Raji (cell line): ENCODE measurements around the gene CAPN3.

Experiments
- POLR2A ChIP-seq: IDR thresholded peaks from 2 replicates; pipeline ENCODE4 v1.6.1; 2011; ENCODE audit warnings: low read depth, low read length, control low read depth; ENCODE audit not compliant: insufficient read depth

The CAPN3 gene

DNA sequence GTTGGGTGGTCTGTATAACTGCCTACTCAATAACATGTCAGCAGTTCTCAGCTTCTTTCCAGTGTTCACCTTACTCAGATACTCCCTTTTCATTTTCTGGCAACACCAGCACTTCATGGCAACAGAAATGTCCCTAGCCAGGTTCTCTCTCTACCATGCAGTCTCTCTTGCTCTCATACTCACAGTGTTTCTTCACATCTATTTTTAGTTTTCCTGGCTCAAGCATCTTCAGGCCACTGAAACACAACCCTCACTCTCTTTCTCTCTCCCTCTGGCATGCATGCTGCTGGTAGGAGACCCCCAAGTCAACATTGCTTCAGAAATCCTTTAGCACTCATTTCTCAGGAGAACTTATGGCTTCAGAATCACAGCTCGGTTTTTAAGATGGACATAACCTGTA, at the start of gene CAPN3:
CAPN3 (plus strand) TSS at position 253 of the 400 bp plus-strand sequence. CDS start 305 bp downstream, outside the sequence.
- no peak for TF ChIP-seq POLR2A

DNA sequence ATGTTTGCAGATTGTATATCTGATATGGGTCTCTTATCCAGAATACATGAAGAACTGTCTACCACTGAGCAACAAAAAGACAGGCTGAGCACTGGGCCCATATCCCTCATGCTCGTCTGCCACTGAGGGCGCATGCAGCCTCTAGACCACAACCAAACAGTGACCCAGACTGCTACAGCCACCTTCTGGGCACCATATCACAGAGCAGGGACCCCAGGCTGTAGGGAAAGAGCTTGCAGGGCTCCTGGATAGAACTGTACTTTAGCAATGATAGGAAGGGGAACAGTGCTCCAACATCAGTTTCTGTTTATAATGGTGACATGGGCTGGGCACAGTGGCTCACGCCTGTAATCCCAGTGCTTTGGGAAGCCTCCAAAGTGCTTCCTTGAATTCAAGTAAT, 45.8 kb upstream of the CAPN3 start:
- TF ChIP-seq POLR2A: no peak

DNA sequence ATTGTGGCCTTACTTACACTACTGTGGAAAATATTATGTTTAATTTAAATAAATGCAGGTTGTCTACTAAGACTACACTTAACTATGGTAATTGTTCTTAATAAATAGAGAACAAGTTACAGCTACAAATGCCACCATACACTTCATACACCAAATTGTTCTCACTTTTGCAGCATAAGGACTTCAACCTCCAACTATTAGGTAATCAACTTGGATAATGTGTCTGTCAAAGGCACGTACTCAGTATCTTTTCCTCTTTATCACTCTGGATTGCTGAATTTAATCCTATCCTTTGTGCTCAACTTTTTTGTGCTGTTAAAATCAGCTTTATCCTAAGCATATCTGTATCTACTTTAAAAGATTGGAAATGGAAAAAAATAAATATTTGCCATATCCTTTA, 44.5 kb upstream of the CAPN3 start:
- no peak for TF ChIP-seq POLR2A

DNA sequence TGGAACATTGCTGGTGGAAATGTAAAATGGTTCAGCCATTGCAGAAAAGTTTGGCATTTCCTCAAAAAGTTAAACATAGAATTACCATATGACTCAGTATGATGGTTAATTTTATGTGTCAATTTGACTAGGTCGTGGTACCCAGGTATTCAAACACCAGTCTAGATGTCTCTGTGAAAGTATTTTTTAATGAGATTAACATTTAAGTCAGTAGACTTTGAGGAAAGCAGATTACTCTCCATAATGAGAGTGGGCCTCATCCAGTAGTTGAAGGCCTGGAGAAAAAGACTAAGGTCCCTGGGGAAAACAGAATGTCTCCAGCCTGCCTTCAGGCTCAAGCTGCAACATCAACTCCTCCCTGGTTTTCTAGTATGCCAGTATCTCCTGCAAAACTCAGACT, 43.8 kb upstream of the CAPN3 start:
- no peak for TF ChIP-seq POLR2A

GRCh38 chr15:42319206-42319605, 40.1 kb upstream of the CAPN3 start:
- TF ChIP-seq POLR2A: no peak

- TF ChIP-seq POLR2A: no peak
Observed at GRCh38 chr15:42324308-42324707, 35.0 kb upstream of the CAPN3 start.

- TF ChIP-seq POLR2A: no peak
Observed at GRCh38 chr15:42329161-42329560, 30.1 kb upstream of the CAPN3 start.

DNA sequence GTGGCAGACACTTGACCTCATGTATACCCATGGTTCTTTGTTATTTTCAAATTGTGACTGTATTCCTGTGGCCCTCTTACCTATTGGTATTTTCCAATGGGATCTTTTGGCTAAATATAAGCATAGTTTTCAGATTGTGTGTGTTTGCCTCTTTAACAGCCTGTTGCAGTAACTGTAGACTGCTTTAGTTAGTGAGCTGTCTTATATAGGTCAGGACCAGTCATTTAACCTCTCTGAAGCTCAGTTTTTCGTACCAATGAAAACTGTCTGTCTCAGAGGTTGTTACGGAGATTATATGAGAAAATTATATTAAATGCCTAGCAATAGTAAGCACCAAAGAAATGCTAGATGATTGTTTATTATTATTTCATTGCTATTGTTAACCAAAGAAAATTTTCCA, 29.3 kb upstream of the CAPN3 start:
- TF ChIP-seq POLR2A: no peak

GRCh38 chr15:42331235-42331634, 28.1 kb upstream of the CAPN3 start:
- no peak for TF ChIP-seq POLR2A

DNA sequence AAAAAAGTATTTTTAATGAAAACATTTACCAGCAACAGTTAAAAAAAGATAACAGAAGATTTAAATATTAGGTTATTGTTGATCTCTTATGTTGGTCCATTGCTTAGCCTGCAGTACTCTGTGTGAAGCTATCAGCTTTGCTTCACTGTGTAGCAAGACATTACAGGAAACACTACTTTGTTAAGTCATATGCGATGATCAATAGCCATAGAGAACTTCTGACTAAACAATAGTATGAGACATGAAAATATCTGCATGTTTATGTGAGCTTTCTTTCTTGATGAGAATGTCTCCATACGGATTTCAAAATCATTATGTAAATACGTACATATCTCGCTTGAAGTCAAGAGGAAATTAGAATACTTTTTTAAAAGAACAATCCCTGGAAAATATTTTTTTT, 27.0 kb upstream of the CAPN3 start:
- TF ChIP-seq POLR2A: no peak

DNA sequence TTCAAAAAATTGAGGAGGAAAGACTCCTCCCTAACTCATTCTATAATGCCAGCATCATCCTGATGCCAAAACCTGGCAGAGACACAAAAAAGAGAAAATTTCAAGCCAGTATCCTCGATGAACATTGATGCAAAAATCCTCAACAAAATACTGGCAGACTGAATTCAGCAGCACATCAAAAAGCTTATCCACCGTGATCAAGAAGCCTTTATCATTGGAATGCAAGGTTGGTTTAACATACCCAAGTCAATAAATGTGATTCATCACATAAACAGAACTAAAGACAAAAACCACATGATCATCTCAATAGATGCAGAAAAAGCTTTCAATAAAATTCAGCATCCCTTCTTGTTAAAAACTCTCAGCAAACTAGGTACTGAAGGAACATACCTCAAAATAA, 24.2 kb upstream of the CAPN3 start:
- no peak for TF ChIP-seq POLR2A

- TF ChIP-seq POLR2A: no peak
Observed at GRCh38 chr15:42338500-42338899, 20.8 kb upstream of the CAPN3 start.

DNA sequence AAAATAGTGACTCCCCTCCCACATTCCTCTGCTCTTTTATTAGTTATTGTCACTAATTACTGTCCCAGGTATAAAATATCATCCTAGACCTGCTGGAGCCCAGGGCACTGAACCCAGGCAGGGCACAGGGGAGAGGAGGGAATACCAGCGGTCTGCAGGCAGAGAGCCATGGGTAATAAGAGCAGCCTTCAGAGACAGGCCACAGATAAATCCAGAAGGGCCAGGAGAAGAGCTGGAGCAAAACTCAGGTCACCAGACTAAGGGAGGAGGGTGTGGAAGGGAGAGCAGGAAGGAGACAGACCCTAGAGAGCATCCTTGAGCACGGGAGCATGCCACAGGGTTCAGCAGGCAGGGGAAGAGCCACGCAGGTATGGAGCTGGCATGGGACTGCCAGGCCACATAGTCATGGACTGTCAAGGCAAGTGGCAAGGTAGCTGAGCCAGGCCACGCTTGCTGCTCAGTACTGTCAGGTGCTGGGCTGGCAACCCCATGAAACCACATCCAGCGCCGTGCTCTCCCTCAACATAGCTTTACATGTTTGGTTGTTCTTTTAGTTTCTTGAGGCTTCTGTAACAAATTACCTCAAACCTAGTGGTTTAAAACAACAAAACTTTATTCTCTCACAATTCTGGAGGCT, 15.6 kb upstream of the CAPN3 start:
- no peak for TF ChIP-seq POLR2A

GRCh38 chr15:42344763-42345162, 14.5 kb upstream of the CAPN3 start:
- TF ChIP-seq POLR2A: no peak

DNA sequence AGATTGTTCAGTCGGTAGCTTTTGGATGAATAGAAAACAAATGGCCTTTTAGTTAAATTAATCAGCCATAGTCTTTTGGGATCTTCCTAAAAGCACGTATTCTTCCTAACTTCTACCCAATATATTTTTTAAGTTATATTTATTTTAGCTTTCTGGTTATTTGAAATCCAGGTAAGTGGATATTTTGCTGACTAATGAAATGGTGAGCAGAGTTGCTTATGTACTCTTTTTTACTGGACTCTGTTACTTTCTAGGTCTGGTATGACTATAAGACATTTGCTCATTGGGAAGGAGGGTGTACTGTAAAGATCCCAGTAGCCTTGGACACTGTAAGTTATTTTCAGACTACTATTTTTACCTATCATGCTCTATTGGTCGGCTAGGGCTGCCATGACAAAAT, 13.8 kb upstream of the CAPN3 start:
- TF ChIP-seq POLR2A: no peak

DNA sequence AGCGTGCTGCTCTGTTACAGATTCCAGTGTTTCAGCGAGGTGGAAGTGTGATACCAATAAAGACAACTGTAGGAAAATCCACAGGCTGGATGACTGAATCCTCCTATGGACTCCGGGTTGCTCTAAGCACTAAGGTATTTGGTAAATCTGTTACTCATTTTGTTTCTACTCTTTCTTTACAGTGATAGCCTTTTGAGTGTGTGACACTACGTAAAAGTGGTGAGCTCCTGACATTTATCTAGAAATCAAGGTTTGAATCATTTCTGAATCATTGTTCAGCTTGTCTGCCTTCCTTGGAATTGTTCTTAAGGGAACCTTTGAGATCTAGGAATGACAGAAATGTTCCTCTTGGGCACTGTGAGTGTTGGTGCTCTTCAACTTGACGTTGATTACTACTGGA, 11.2 kb upstream of the CAPN3 start:
- TF ChIP-seq POLR2A: no peak

- no peak for TF ChIP-seq POLR2A
Observed at GRCh38 chr15:42349186-42349585, 10.1 kb upstream of the CAPN3 start.
